Measurements from ENCODE around the gene CNNM3.

- TF ChIP-seq CTCF (tag by site-specific recombination; IDR thresholded peaks at IDR 0.05) (no peak), EGR2 (tag by site-specific recombination; IDR thresholded peaks at IDR 0.05; ENCODE audit: low read depth) (no peak), ZNF707 (tag by site-specific recombination; IDR thresholded peaks at IDR 0.05) (no peak), ZBTB1 (tag by site-specific recombination; IDR thresholded peaks at IDR 0.05) (no peak), ZNF518A (tag by site-specific recombination; conservative IDR thresholded peaks at IDR 0.05; ENCODE audit: low read depth) (no peak), ZNF280D (tag by site-specific recombination; IDR thresholded peaks at IDR 0.05) (no peak), ZNF48 (tag by site-specific recombination; IDR thresholded peaks at IDR 0.05) (no peak), ZNF133 (tag by site-specific recombination; IDR thresholded peaks at IDR 0.05) (no peak), KLF16 (tag by site-specific recombination; IDR thresholded peaks at IDR 0.05) (no peak), ZNF423 (tag by site-specific recombination; IDR thresholded peaks at IDR 0.05) (no peak)
Observed at GRCh38 chr2:96859099-96859649, 43.1 kb downstream of the CNNM3 start.
